Mucosa of rectum (tissue), 2 donors: ENCODE results near the gene PTP4A1.
"Not testable (repeated sequence)": the region's sequence is repeated elsewhere in the genome, so short reads cannot be mapped to it uniquely, and the experiment has no call there.

Experiments
- H3K27ac ChIP-seq, 2 donors: one replicate each; pipeline ENCODE4 v1.7.0; 2013; ENCODE audit warnings: inconsistent platforms in 2 of 2, low read depth in 2 of 2, low read length in 2 of 2
- H3K27me3 ChIP-seq, 2 donors: one replicate each; pipeline ENCODE4 v1.7.0; 2013; ENCODE audit warnings: low read length in 2 of 2; ENCODE audit not compliant: control insufficient read depth in 2 of 2, insufficient read depth in 2 of 2
- H3K36me3 ChIP-seq, 2 donors: one replicate each; pipeline ENCODE4 v1.7.0; 2013; ENCODE audit warnings: low read length in 2 of 2; ENCODE audit not compliant: control insufficient read depth in 2 of 2, insufficient read depth in 2 of 2
- H3K4me1 ChIP-seq, 2 donors: one replicate each; pipeline ENCODE4 v1.7.0; 2013; ENCODE audit warnings: low read length in 2 of 2, mild to moderate bottlenecking in 1 of 2; ENCODE audit not compliant: control insufficient read depth in 2 of 2, insufficient read depth in 2 of 2
- H3K4me3 ChIP-seq, 2 donors: one replicate each; pipeline ENCODE4 v1.7.0; 2013; ENCODE audit warnings: low read length in 2 of 2
- H3K9ac ChIP-seq, 2 donors: one replicate each; pipeline ENCODE4 v1.7.0; 2013; ENCODE audit warnings: low read length in 2 of 2, low read depth in 1 of 2, mild to moderate bottlenecking in 1 of 2
- H3K9me3 ChIP-seq, 2 donors: one replicate each; pipeline ENCODE4 v1.7.0; 2013; ENCODE audit warnings: low read length in 2 of 2; ENCODE audit not compliant: control insufficient read depth in 2 of 2
- donor health status: healthy.
- donor health status: Normal muscosa, but diverticular disease.

The PTP4A1 gene

DNA sequence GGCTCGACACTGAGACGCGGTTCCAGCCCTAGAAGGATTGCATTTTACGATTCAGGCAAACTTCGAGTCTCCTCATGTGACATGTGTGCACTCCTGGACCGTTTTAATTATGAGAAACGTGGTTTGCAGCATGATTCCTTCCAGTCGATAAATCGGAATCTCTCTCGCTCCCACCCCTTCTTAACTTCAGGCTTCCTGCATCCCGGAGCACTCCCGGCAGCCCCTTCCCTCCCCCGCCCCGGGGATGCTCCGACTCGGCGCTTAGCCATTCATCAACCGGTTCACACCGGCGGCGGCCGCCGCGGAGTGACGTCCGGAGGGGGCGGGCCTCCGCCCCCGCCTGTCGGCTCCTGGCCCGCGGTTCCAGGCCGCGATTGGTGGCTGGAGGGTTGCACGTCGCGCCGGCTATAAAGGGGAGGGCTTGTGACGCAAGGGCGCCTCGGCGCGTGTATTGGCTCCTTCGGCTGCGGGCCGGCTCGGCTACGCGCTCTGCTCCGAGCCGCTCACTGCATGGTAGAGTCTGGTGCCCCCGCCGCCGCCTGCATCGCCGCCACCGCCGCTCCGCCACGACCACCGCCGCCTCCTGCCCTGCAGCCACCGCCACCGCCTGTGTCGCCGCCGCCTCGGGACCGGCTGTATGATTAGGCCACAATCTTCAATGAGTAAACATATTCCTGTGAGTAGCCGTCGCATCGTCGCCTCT, at the start of gene PTP4A1, which contains the start of gene LOC128125822:
PTP4A1 (plus strand) TSS at position 437 of the 703 bp plus-strand sequence. CDS start 4,401 bp downstream, outside the sequence.
LOC128125822 (plus strand) TSS at position 437 of the 703 bp plus-strand sequence.
- Histone ChIP-seq H3K36me3 (peaks cover 7 to 9% of the 10 kb centered on the region in 2 donors), H3K27me3 (no peaks in the 10 kb centered on the region), H3K4me3 (peak within 1 kb of the TSS; percentile 79 to 95), H3K9ac (peak within 1 kb of the TSS; percentile 96 to 99), H3K4me1 (peaks cover 20 to 30% of the 10 kb centered on the region in 2 donors), H3K27ac (peak within 1 kb of the TSS; percentile 100), H3K9me3 (no peaks in the 10 kb centered on the region)

DNA sequence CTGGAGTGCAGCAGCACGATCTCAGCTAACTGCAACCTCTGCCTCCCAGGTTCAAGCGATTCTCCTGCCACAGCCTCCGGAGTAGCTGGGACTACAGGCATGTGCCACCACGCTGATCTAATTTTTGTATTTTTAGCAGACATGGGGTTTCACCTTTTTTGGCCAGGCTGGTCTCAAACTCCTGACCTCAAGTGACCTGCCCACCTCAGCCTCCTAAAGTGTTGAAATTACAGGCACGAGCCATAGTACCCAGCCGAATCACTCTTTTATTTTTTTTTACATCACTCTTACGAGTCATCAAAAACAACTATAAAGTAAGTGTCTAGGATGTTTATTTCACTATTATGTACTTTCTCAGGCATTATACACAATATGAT, 49.4 kb upstream of the PTP4A1 start:
- not testable (repeated sequence) for H3K9ac ChIP-seq, H3K4me1 ChIP-seq, H3K4me3 ChIP-seq, H3K36me3 ChIP-seq, H3K27me3 ChIP-seq, H3K27ac ChIP-seq, H3K9me3 ChIP-seq

DNA sequence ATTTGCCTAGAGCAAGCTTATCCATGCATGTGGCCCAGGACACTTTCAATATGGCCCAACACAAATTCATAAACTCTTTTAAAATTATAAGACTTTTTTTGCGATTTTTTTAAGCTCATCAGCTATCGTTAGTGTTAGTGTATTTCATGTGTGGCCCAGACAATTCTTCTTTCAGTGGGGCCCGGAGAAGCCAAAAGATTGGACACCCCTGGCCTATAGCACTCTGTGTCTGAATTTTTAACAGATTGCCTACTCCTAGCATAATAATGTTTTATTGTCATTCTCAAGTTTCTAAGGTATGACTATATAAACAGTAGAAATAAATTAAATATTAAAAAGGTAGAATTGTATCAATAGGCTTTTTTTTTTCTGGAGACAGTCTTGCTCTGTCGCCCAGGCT, 48.6 kb upstream of the PTP4A1 start:
- no peaks in the 10 kb centered on the region for H3K9me3 ChIP-seq
- no peak overlapping the region for H3K27ac ChIP-seq
- no peaks in the 10 kb centered on the region for H3K36me3 ChIP-seq
- no peaks in the 10 kb centered on the region for H3K27me3 ChIP-seq
- H3K9ac ChIP-seq = no peak overlapping the region
- H3K4me1 ChIP-seq = peaks cover 0 to 10% of the 10 kb centered on the region in 2 donors
- no peak overlapping the region for H3K4me3 ChIP-seq

DNA sequence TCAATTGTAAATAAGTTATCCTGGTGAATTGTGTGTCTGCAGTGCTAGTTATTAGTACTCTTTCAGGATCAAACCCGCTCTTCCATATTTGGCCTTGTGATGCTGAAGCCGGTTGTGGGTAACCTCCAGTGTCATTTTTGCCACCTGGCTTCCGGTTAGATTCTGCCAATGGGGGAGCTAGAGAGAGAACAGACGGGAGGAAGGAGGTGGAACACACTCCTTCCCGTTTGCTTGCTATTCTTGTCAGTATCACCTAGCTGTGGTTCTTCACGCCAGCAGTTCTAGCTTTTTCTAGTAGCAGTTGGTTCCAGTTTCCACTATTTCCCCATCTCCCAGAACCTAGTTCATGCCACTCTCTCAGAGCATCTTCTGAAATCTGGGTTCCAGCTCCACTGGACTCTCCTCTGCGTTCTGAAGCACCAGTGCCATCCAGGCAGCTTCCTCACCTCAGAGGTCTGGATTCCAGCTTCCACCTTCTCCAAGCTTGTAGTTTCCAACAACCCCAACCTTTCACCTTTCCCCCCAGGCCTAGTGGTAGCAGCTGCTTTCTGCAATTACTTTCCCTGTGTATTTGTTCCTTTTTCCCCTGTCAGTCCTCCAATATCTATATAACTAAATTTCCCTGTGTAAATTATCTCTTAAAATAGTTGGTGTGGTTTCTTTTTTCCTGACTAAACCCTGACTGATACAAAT, 46.9 kb upstream of the PTP4A1 start:
- H3K4me1 ChIP-seq = peaks cover 0 to 8% of the 10 kb centered on the region in 2 donors
- no peak overlapping the region for H3K4me3 ChIP-seq
- H3K27me3 ChIP-seq = no peaks in the 10 kb centered on the region
- H3K9ac ChIP-seq = no peak overlapping the region
- H3K36me3 ChIP-seq = no peaks in the 10 kb centered on the region
- no peaks in the 10 kb centered on the region for H3K9me3 ChIP-seq
- no peak overlapping the region for H3K27ac ChIP-seq

DNA sequence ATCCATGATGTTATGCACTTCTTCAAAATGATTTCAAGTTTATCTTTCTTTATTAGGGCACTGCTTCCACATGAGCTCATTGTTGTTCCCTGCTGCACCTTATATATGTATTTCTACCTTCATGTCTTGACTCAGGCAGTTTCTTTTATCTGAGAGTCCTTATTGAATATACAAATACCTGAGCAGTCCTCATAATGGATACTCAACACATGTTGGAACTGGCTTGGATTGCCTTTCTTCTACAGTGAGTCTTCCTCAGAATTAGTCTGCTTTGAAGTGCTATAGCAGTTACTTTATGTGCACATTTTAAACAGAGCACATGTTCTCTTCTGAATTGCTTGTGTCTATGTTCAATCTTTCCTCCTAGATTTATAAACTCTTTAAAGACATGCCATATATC, 45.3 kb upstream of the PTP4A1 start:
- H3K4me3 ChIP-seq = no peak overlapping the region
- H3K4me1 ChIP-seq = peaks cover 0 to 8% of the 10 kb centered on the region in 2 donors
- no peaks in the 10 kb centered on the region for H3K27me3 ChIP-seq
- H3K36me3 ChIP-seq = no peaks in the 10 kb centered on the region
- no peaks in the 10 kb centered on the region for H3K9me3 ChIP-seq
- H3K9ac ChIP-seq = no peak overlapping the region
- no peak overlapping the region for H3K27ac ChIP-seq

DNA sequence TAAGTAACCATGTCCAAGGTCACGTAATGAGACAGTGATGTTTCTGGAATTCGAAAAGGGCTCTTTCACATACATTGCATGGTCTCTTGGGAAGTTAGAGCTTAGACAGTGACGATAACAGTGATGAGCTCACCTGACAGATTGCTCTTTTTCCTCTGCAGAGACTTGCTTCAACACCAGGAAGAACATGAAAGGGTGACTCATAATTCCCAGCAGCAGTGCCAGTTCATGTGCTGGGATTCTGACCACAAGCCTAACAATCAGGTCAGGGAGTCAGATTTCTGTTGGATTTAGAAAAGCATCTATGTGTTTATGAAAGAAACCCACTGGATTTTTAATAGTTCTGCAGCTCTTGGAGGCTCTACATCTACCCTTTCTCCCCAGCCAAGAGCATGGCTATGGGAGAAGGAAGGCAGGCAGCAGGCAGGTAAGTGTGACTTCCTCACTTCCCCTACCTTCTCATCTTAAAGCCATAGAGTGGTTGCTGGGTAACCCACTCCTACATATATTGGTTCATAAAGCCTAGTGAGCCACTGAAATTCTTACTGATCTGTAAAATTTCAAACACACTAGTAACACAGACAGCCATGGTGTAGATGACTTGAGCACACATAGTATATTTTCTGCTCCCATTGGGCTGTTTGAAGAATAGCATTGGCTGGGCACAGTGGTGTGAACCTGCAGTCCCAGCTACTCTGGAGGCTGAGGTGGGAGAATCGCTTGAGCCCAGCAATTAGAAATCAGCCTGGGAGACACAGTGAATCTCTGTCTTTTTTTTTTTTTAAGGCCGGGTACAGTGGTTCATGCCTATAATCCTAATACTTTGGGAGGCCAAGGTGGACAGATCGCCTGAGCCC, 44.4 kb upstream of the PTP4A1 start:
- no peak overlapping the region for H3K9ac ChIP-seq

DNA sequence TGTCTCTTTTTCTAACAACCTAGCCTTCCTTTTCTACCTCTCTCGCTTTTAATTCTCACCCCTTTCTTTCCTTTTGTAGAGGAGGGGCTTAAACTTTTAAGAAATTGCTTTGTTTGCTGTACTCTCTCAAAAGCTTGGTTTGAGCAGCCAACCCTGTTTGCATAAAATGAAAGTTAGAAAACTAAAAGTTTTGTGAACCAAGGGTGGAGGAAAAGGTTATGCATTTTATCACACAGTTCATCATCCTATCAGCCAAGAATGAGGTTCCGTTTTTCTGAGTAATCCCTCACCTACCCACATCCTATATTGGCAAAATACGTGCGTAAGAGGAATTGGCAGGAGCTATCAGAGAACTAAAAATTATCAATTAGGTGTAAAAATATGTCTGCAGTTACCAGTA, 42.8 kb upstream of the PTP4A1 start:
- H3K4me1 ChIP-seq = peaks cover 0 to 8% of the 10 kb centered on the region in 2 donors
- H3K9me3 ChIP-seq = no peaks in the 10 kb centered on the region
- no peak overlapping the region for H3K9ac ChIP-seq
- H3K36me3 ChIP-seq = no peaks in the 10 kb centered on the region
- H3K27me3 ChIP-seq = no peaks in the 10 kb centered on the region
- H3K27ac ChIP-seq = no peak overlapping the region
- no peak overlapping the region for H3K4me3 ChIP-seq

More for the DNA sequence above, 44.4 kb upstream of the PTP4A1 start:
- no peaks in the 10 kb centered on the region for H3K36me3 ChIP-seq
- H3K9me3 ChIP-seq = no peaks in the 10 kb centered on the region
- peak overlapping the region in 1 of 2 donors; percentile 44 for H3K27ac ChIP-seq
- H3K4me3 ChIP-seq = no peak overlapping the region
- no peaks in the 10 kb centered on the region for H3K27me3 ChIP-seq
- peaks cover 0 to 8% of the 10 kb centered on the region in 2 donors for H3K4me1 ChIP-seq

DNA sequence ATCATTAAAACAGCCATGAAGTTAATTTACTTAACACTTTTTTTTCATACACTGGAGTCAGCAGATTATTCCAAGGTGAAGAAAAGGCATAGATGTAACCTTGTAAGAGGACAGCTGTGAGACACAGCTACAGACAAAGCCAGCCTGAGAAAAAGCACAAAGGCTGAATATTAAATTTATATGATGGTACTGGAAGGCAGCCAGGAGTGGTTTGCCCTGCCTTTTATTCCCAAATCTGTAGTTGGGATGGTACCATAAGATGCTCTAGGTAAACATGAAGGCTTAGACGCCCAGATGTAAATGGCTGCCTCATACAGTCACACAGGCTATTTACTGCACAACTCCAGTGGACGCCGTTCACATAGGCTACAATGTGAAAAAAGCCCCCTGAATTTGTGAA, 42.1 kb upstream of the PTP4A1 start:
- H3K36me3 ChIP-seq = no peaks in the 10 kb centered on the region
- no peak overlapping the region for H3K9ac ChIP-seq
- H3K27me3 ChIP-seq = no peaks in the 10 kb centered on the region
- peaks cover 0 to 8% of the 10 kb centered on the region in 2 donors for H3K4me1 ChIP-seq
- no peak overlapping the region for H3K27ac ChIP-seq
- no peak overlapping the region for H3K4me3 ChIP-seq
- H3K9me3 ChIP-seq = no peaks in the 10 kb centered on the region

DNA sequence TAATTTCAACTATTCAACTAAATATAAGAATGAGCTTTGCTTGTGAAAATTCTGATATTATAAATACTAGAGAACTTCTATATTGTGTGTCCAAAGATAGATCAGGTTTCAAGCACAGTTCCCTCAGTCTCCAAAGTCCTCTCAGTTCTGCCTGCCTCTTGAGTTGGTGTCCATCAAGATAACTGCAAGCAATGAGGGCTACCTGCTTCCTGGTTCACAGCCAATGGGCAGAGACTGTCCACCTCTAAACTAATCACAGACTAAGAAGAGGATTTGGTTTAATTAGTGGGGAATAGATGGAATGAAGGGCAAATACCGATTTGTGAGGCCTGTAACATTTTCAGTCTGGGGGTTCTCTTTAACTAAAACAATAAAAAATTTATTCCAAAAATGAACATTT, 41.3 kb upstream of the PTP4A1 start:
- Histone ChIP-seq H3K9me3 (no peaks in the 10 kb centered on the region), H3K36me3 (no peaks in the 10 kb centered on the region), H3K4me1 (peaks cover 0 to 8% of the 10 kb centered on the region in 2 donors), H3K9ac (no peak overlapping the region), H3K27me3 (no peaks in the 10 kb centered on the region), H3K4me3 (no peak overlapping the region), H3K27ac (no peak overlapping the region)

DNA sequence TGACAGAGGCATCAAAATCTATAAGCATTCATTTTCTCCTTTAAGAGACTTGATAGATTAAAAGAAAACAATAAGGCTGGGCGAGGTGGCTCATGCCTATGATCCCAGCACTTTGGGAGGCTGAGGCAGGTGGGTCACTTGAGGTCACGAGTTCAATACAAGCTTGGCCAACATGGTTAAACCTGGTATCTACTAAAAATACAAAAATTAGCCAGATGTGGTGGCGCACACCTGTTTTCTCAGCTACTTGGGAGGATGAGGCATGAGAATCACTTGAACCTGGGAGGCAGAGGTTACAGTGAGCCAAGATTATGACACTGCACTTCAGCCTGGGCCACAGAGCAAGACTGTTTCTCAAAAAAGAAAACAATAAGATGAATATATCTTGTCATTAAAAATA, 39.3 kb upstream of the PTP4A1 start:
- Histone ChIP-seq H3K4me3 (no peak overlapping the region), H3K9ac (no peak overlapping the region), H3K27me3 (no peaks in the 10 kb centered on the region), H3K9me3 (no peaks in the 10 kb centered on the region), H3K36me3 (no peaks in the 10 kb centered on the region), H3K27ac (no peak overlapping the region), H3K4me1 (peaks cover 0 to 2% of the 10 kb centered on the region in 2 donors)
